HCT116 (cell line): ENCODE measurements around the gene GRIN2C. TPM values are rescaled to one million over a fixed set of nuclear protein-coding genes. Genes with fewer than 3 reads are reported as not detected.

ENCODE experiments used
- ATAC-seq: fragments of 200-7000 bp; cut with Tn5 transposase; 2 replicates; pipeline ENCODE4 v1.9.1; 2020; ENCODE audit warnings: mild to moderate bottlenecking, moderate library complexity
- BruUV-seq: library from RNA; stranded (reverse); fragments of 400-500 nt; replicated peaks from 2 replicates; lab custom pipeline; 2021; lab: Mats Ljungman, UMichigan
- CTCF ChIA-PET: fragments of 300-600 bp; sonication (Branson Sonifier 250); formaldehyde crosslinking; loops from one replicate; lab custom pipeline; 2021; ENCODE audit warnings: antibody characterized with exemption; lab: Charles Lee
- POLR2A ChIA-PET: fragments of 300-600, 350-600 bp; sonication (Branson Sonifier 250); formaldehyde crosslinking; loops from one replicate; lab custom pipeline; 2021; ENCODE audit warnings: antibody characterized with exemption; lab: Charles Lee
- RAD21 ChIA-PET, 2 experiments: fragments of 300-600 bp; sonication (Branson Sonifier 250); formaldehyde crosslinking; loops; one replicate each; lab custom pipeline; 2023; ENCODE audit warnings: low total read pairs in 2 of 2; ENCODE audit not compliant: uncharacterized antibody in 2 of 2, unreplicated experiment in 2 of 2, low non-redundant PET in 1 of 2; lab: Charles Lee
- DNase-seq: peaks from one replicate; pipeline ENCODE4 v3.0.0-alpha.2; 2010; ENCODE audit warnings: low read depth, low spot score
- H2AFZ ChIP-seq: fragments of 200-600 bp; shearing (Covaris generic), sonication (generic); 2 replicates; pipeline ENCODE4 v1.6.1; 2017; ENCODE audit warnings: low read depth, mixed run types, mixed read lengths, antibody characterized with exemption, low read length; ENCODE audit not compliant: poor library complexity, severe bottlenecking
- H3K27ac ChIP-seq: 2 replicates; pipeline ENCODE4 v1.5.1; 2012; ENCODE audit warnings: low read depth, low read length
- H3K27me3 ChIP-seq: fragments of 200-600 bp; sonication (generic); 2 replicates; pipeline ENCODE4 v1.6.1; 2016; ENCODE audit warnings: mixed run types, low read length, mixed read lengths; ENCODE audit not compliant: insufficient read depth
- H3K36me3 ChIP-seq, 2 experiments: fragments of 200-500 bp in 1 of 2; fragments of 200-600 bp in 1 of 2; sonication (Bioruptor generic) in 1 of 2; sonication (generic) in 1 of 2; 2 replicates each; pipeline versions ENCODE4 v1.5.1 to v1.6.1; 2014 to 2016; ENCODE audit warnings: low read length in 2 of 2, inconsistent platforms in 1 of 2, mixed read lengths in 1 of 2, mixed run types in 1 of 2; ENCODE audit not compliant: insufficient read depth in 2 of 2, control insufficient read depth in 1 of 2
- H3K4me1 ChIP-seq, 2 experiments: fragments of 200-600 bp in 1 of 2; sonication (generic) in 1 of 2; 2 replicates each; pipeline versions ENCODE4 v1.5.1 to v1.6.1; 2012 to 2017; ENCODE audit warnings: low read length in 2 of 2, inconsistent platforms in 1 of 2, mild to moderate bottlenecking in 1 of 2, mixed read lengths in 1 of 2, mixed run types in 1 of 2, moderate library complexity in 1 of 2; ENCODE audit not compliant: insufficient read depth in 2 of 2, control insufficient read depth in 1 of 2
- H3K4me2 ChIP-seq: fragments of 200-600 bp; sonication (generic); 2 replicates; pipeline ENCODE4 v1.6.1; 2017; ENCODE audit warnings: mixed run types, low read length, mixed read lengths
- H3K4me3 ChIP-seq, 2 experiments: fragments of 200-600 bp in 1 of 2; sonication (generic) in 1 of 2; replicated peaks in 1 of 2; 2 replicates each; pipeline ENCODE4 v1.5.1; 2011 to 2016; ENCODE audit warnings: low read length in 2 of 2, control low read depth in 1 of 2, low read depth in 1 of 2, mild to moderate bottlenecking in 1 of 2, mixed read lengths in 1 of 2, mixed run types in 1 of 2
- H3K79me2 ChIP-seq: fragments of 200-600 bp; sonication (generic); 2 replicates; pipeline ENCODE4 v1.6.1; 2017; ENCODE audit warnings: mild to moderate bottlenecking, mixed run types, low read length, moderate library complexity, mixed read lengths; ENCODE audit not compliant: insufficient read depth
- H3K9ac ChIP-seq: fragments of 200-600 bp; sonication (generic); 2 replicates; pipeline ENCODE4 v1.6.1; 2016; ENCODE audit warnings: low read length, mixed read lengths
- H3K9me2 ChIP-seq: fragments of 200-600 bp; sonication (generic), shearing (Covaris generic); 2 replicates; pipeline ENCODE4 v1.6.1; 2017; ENCODE audit warnings: mixed run types, mild to moderate bottlenecking, moderate library complexity; ENCODE audit not compliant: insufficient read depth
- H3K9me3 ChIP-seq, 2 experiments: fragments of 200-500 bp in 1 of 2; fragments of 200-600 bp in 1 of 2; sonication (Bioruptor generic) in 1 of 2; sonication (generic) in 1 of 2; 2 replicates each; pipeline ENCODE4 v1.6.1; 2014 to 2017; ENCODE audit warnings: low read length in 2 of 2, mixed read lengths in 2 of 2, inconsistent platforms in 1 of 2, low read depth in 1 of 2, mild to moderate bottlenecking in 1 of 2, mixed run types in 1 of 2, moderate library complexity in 1 of 2; ENCODE audit not compliant: control insufficient read depth in 1 of 2, insufficient read depth in 1 of 2
- H4K20me1 ChIP-seq: fragments of 200-600 bp; sonication (generic), shearing (Covaris generic); 2 replicates; pipeline ENCODE4 v1.6.1; 2017; ENCODE audit warnings: mixed run types, mild to moderate bottlenecking, moderate library complexity; ENCODE audit not compliant: insufficient read depth
- CBX3 ChIP-seq: IDR thresholded peaks from 2 replicates; pipeline ENCODE4 v1.6.1; 2012; ENCODE audit warnings: low read depth
- CEBPB ChIP-seq: IDR thresholded peaks from 2 replicates; pipeline ENCODE4 v1.6.1; 2012; ENCODE audit warnings: low read depth
- EGR1 ChIP-seq: IDR thresholded peaks from 2 replicates; pipeline ENCODE4 v1.6.1; 2012; ENCODE audit warnings: low read depth
- ELF1 ChIP-seq: IDR thresholded peaks from 2 replicates; pipeline ENCODE4 v1.6.1; 2012; ENCODE audit warnings: low read depth, borderline replicate concordance
- FOSL1 ChIP-seq: IDR thresholded peaks from 2 replicates; pipeline ENCODE4 v1.6.1; 2012; ENCODE audit warnings: low read depth
- JUND ChIP-seq: IDR thresholded peaks from 2 replicates; pipeline ENCODE4 v1.6.1; 2012
- MAX ChIP-seq: IDR thresholded peaks from 2 replicates; pipeline ENCODE4 v1.6.1; 2012
- POLR2A ChIP-seq: IDR thresholded peaks from 2 replicates; pipeline ENCODE4 v1.7.0; 2011; ENCODE audit warnings: borderline replicate concordance; ENCODE audit not compliant: insufficient read depth, insufficient read length; ENCODE audit errors: extremely low read depth
- RAD21 ChIP-seq: IDR thresholded peaks from 2 replicates; pipeline ENCODE4 v1.6.1; 2012; ENCODE audit warnings: low read depth, mild to moderate bottlenecking
- SIN3A ChIP-seq: IDR thresholded peaks from 2 replicates; pipeline ENCODE4 v1.6.1; 2012; ENCODE audit warnings: low read depth
- SP1 ChIP-seq: IDR thresholded peaks from 2 replicates; pipeline ENCODE4 v1.6.1; 2012; ENCODE audit warnings: low read depth
- ZBTB33 ChIP-seq: IDR thresholded peaks from 2 replicates; pipeline ENCODE4 v1.6.1; 2011; ENCODE audit warnings: mild to moderate bottlenecking, low read length, moderate library complexity; ENCODE audit not compliant: insufficient replicate concordance; ENCODE audit errors: extremely low read depth
- ZFX ChIP-seq: fragments of 450-650 bp; IDR thresholded peaks from 2 replicates; pipeline ENCODE4 v1.6.1; 2017
- ZNF274 ChIP-seq: fragments of 200-500 bp; sonication (Bioruptor generic); IDR thresholded peaks from 2 replicates; pipeline ENCODE4 v1.6.1; 2014; ENCODE audit warnings: mild to moderate bottlenecking, low read depth, low read length, inconsistent platforms
- intact Hi-C: fragments of 100-400 bp; cut with micrococcal nuclease; formaldehyde crosslinking; loops from 2 replicates; pipeline ENCODE4 v1.10.0; 2022
- total RNA-seq: library from RNA; stranded (reverse); gene quantifications from one replicate; pipeline ENCODE4 v1.2.1, GENCODE V29; 2021; ENCODE audit not compliant: unreplicated experiment

Gene GRIN2C
- total RNA-seq, 1 experiment from 2014 or later, result 2.2 TPM

- Histone ChIP-seq H3K9me2 (no peaks in the 10 kb centered on the region), H3K4me2 (no peak overlapping the region), H2AFZ (no peak overlapping the region), H3K36me3 (no peaks in the 10 kb centered on the region), H4K20me1 (no peaks in the 10 kb centered on the region), H3K79me2 (no peaks in the 10 kb centered on the region), H3K4me3 (no peak overlapping the region), H3K27ac (no peak overlapping the region), H3K9ac (no peak overlapping the region), H3K4me1 (peaks cover 8 to 30% of the 10 kb centered on the region in 2 experiments)
- ChIA-PET CTCF (interaction anchor here (1.4 kb wide), 1 partner anchor 17 kb away, joined by 3 read pairs; no protein-coding TSS in a partner anchor), RAD21 (no interaction called here), POLR2A (no interaction called here)
- intact Hi-C loops, result no loop called here
- no peak for DNase-seq
- no peak for ATAC-seq
- BruUV-seq, result no TSS peak
- TF ChIP-seq JUND, result no peak
- TF ChIP-seq POLR2A, result no peak
- TF ChIP-seq CBX3, result no peak
- TF ChIP-seq MAX, result no peak
- no peak for TF ChIP-seq CEBPB
- no peak for TF ChIP-seq ZBTB33
- no peak for TF ChIP-seq SIN3A
- no peak for TF ChIP-seq SP1
- TF ChIP-seq ZNF274, result no peak
- TF ChIP-seq, all 23 proteins: peak for 0
- H3K27me3 ChIP-seq, result no peaks in the 10 kb centered on the region
- H3K9me3 ChIP-seq, result no peaks in the 10 kb centered on the region
Measured at GRCh38 chr17:74879308-74879707, 19.6 kb upstream of the GRIN2C start.

- H3K4me3 ChIP-seq, result no peak overlapping the region
- H3K79me2 ChIP-seq, result no peaks in the 10 kb centered on the region
- peak overlapping the region; percentile 62 for H3K4me2 ChIP-seq
- no peaks in the 10 kb centered on the region for H4K20me1 ChIP-seq
- no peak for ATAC-seq
- peaks cover 10 to 37% of the 10 kb centered on the region in 2 experiments for H3K4me1 ChIP-seq
- RAD21 ChIA-PET, result no interaction called here
- CTCF ChIA-PET, result interaction anchor here (1.4 kb wide), 1 partner anchor 16 kb away, joined by 3 read pairs; no protein-coding TSS in a partner anchor
- BruUV-seq, result no TSS peak
- no peak overlapping the region for H3K27ac ChIP-seq
- H3K36me3 ChIP-seq, result no peaks in the 10 kb centered on the region
- no peaks in the 10 kb centered on the region for H3K27me3 ChIP-seq
- no peak for TF ChIP-seq ZNF274
- no peak for TF ChIP-seq FOSL1
- TF ChIP-seq RAD21, result no peak
- no peak for TF ChIP-seq ELF1
- TF ChIP-seq ZFX, result no peak
- no peak for TF ChIP-seq POLR2A
- no peak for TF ChIP-seq SP1
- TF ChIP-seq JUND, result no peak
- no peak for TF ChIP-seq EGR1
- DNase-seq, result no peak
- peak overlapping the region; percentile 30; the same call in 1 of the 2 replicates for H3K9ac ChIP-seq
- peak overlapping the region; percentile 59 for H2AFZ ChIP-seq
- no peaks in the 10 kb centered on the region for H3K9me2 ChIP-seq
- intact Hi-C loops, result no loop called here
- H3K9me3 ChIP-seq, result no peaks in the 10 kb centered on the region
- POLR2A ChIA-PET, result no interaction called here
Measured at GRCh38 chr17:74878658-74879057, 19.0 kb upstream of the GRIN2C start.
